ENCODE results near the gene NTSR2. TPM values are rescaled to one million over a fixed set of nuclear protein-coding genes. Genes with fewer than 3 reads are reported as not detected.

The NTSR2 gene
- total RNA-seq, 2 experiments from 2014 or later, result not detected

DNA sequence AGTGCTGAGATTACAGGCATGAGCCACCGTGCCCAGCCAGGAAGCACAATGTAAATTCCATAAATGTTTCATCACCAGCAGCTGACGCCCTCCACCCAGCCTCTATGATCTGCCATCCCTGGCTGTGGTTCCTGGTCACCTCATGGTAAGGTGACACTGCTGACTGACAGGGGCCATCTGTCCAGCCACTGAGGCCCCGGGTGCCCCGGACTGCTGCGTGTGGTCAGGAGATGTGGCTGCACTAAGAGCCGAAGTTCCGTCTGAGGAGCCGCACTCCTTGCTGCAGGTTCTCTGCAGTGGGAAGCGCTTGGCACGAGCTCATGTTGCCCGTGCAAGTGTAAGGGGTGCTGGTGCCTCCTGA is 10.9 kb downstream of the NTSR2 start:
- Mint-ChIP-seq H3K4me3 (no peak overlapping the region), H3K4me1 (no peaks in the 10 kb centered on the region), H3K27me3 (peaks cover 28% of the 10 kb centered on the region), H3K9me3 (peaks cover 13% of the 10 kb centered on the region), H3K27ac (no peak overlapping the region), H3K36me3 (no peaks in the 10 kb centered on the region)
- no peak for DNase-seq

DNA sequence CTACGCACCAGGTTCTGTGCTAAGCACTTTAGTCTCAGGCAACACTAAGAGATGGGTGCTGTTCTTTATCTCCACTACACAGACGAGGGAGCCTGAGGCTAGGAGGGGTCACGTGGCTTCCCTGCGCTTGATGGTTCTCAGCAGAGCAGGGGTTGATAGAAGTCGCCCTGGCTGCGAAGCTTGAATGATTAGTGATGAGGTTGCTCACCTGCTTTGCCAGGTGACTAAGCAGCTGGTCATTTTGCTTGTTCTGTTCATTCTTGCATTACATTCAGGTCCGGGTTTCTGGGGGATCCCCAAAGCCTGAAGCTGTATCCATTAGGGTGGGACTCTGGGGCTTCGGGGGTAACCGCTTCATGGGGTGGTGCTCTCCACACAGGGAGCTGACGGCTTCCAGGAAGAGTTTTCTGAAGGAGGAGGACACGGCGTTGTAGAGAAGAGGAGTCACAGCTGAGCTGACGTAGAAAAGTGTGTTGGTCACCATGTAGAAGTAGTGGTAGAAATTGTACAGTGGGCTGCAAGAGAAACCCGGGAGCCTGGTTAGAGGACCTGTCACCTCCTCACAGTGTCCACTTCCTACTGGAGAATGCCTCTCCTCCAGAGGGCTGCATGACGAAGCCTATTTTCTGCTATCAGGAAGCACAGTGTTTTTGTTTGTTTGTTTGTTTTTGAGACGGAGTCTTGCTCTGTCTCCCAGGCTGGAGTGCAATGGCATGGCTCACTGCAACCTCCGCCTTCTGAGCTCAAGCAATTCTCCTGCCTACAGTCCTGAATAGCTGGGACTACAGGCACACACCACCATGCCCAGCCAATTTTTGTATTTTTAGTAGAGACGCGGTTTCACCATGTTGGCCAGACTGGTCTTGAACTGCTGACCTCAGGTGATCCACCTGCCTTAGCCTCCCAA is 11.5 kb downstream of the NTSR2 start:
- Mint-ChIP-seq H3K27me3 (peaks cover 25% of the 10 kb centered on the region), H3K36me3 (no peaks in the 10 kb centered on the region)

DNA sequence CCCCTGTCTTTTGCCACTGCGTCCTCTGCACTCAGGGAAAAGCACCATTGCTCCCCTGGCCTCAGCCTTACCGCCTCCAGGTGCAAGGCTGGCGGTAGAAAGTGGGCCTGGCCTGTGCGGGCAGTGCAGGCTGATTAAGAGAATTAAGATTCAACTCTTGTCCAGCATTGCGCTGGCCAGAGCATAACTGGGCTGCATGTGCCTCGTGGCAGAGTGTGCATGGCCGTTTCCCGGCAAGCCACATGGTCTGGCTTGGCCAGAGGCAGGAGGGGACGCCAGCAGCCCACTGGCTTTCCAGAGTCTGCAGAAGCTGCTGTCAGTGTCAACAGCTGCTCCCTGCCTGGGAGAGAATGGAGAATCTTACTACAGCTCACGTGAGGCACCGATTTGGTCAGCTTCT is 12.3 kb downstream of the NTSR2 start:
- Mint-ChIP-seq H3K4me3 (no peak overlapping the region), H3K4me1 (peaks cover 1% of the 10 kb centered on the region)
- no peak for DNase-seq

More for the DNA sequence above, 11.5 kb downstream of the NTSR2 start:
- Mint-ChIP-seq H3K4me1 (no peaks in the 10 kb centered on the region), H3K27ac (no peak overlapping the region), H3K4me3 (no peak overlapping the region), H3K9me3 (peaks cover 12% of the 10 kb centered on the region)
- no peak for DNase-seq

DNA sequence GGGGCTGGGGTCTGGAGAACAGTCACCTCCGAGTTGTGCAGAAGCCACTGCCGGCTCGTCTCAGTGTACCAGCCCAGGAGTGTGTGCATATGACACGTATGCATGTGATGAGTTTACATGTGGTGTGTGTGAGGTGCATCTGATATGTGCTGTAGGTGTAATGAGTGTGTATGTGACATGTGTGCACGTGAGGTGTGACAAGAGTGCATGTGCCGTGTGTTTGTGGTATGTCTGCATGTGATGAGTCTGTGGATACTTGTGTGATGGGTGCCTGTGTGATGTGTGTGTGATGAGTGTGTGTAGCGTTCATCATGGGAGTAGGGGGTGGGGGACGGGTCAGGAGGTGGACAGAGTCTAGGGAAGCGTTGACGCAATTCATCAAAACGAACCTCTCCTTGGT is 12.8 kb downstream of the NTSR2 start:
- Mint-ChIP-seq H3K9me3 (peaks cover 3% of the 10 kb centered on the region), H3K4me3 (no peak overlapping the region), H3K27me3 (peaks cover 19% of the 10 kb centered on the region), H3K4me1 (peaks cover 6% of the 10 kb centered on the region), H3K36me3 (no peaks in the 10 kb centered on the region), H3K27ac (no peak overlapping the region)
- no peak for DNase-seq

More for the DNA sequence above, 12.3 kb downstream of the NTSR2 start:
- H3K27ac Mint-ChIP-seq, result no peak overlapping the region
- no peaks in the 10 kb centered on the region for H3K36me3 Mint-ChIP-seq
- peaks cover 21% of the 10 kb centered on the region for H3K27me3 Mint-ChIP-seq
- peaks cover 4% of the 10 kb centered on the region for H3K9me3 Mint-ChIP-seq

DNA sequence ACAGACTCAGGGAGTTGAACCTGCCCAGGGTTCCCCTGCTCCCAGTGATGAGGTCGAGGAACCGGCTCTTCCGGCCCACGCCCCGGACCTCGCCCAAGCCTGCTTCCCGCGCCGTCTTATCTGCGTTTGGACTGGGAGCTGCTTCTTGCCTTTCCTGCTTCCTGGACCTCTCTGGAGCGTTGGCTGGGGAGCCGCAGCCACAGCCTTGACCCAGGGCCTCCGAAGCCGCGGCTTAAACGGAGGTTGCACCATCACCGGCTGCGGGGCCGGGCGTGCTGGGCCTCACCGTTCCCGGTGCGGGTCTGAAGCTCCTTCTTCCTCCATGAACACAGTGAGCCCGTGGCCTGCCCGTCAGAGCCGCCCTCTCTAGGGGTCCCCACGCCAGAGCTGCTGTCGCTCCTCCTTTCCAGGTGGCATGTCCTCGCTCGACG is 13.3 kb downstream of the NTSR2 start:
- H3K9me3 Mint-ChIP-seq, result no peaks in the 10 kb centered on the region
- no peak overlapping the region for H3K4me3 Mint-ChIP-seq
- DNase-seq, result no peak
- peaks cover 14% of the 10 kb centered on the region for H3K27me3 Mint-ChIP-seq
- no peak overlapping the region for H3K27ac Mint-ChIP-seq
- H3K36me3 Mint-ChIP-seq, result no peaks in the 10 kb centered on the region
- peaks cover 8% of the 10 kb centered on the region for H3K4me1 Mint-ChIP-seq

DNA sequence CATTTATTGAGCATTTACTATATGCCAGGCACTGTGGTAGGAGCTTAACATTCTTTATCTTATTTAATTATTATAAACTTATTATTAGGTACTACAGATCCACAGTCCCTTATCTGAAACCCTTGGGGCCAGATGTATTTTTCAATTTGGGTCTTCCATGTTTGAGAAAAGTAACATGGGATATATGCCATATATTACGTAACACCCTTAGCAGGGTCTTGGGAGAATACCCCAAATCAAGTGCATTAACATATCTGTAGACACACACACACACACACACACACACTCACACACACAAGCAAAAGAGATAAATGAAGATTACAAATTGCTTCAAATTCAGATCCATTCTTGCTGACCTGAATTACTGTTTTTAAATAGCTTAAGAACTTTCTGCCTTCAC is 13.7 kb downstream of the NTSR2 start:
- no peak overlapping the region for H3K27ac Mint-ChIP-seq
- peaks cover 8% of the 10 kb centered on the region for H3K4me1 Mint-ChIP-seq
- H3K9me3 Mint-ChIP-seq, result no peaks in the 10 kb centered on the region
- DNase-seq, result no peak
- peaks cover 12% of the 10 kb centered on the region for H3K27me3 Mint-ChIP-seq
- no peak overlapping the region for H3K4me3 Mint-ChIP-seq
- H3K36me3 Mint-ChIP-seq, result no peaks in the 10 kb centered on the region

DNA sequence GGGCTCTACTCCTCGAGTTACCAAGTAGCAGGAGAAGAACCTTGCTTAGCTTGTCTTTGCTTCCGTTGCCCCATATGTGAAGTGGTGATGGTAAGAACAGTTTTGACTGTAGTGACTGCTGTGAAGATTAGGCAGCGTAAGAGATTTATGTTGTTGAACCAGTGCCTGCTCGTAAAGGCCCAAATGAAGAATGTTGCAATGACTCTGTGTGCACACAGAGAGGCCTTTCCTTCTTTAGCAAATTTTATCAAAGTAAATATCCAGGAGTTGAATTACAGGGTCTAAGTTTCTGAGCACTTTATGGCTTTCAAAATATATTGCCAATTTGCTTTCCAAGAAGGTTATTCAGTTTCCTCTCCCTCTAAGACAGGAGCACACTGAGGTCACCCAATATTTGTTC is 14.5 kb downstream of the NTSR2 start:
- Mint-ChIP-seq H3K27ac (no peak overlapping the region), H3K4me3 (no peak overlapping the region), H3K36me3 (no peaks in the 10 kb centered on the region), H3K4me1 (peaks cover 8% of the 10 kb centered on the region), H3K9me3 (no peaks in the 10 kb centered on the region), H3K27me3 (peaks cover 12% of the 10 kb centered on the region)
- DNase-seq, result no peak

DNA sequence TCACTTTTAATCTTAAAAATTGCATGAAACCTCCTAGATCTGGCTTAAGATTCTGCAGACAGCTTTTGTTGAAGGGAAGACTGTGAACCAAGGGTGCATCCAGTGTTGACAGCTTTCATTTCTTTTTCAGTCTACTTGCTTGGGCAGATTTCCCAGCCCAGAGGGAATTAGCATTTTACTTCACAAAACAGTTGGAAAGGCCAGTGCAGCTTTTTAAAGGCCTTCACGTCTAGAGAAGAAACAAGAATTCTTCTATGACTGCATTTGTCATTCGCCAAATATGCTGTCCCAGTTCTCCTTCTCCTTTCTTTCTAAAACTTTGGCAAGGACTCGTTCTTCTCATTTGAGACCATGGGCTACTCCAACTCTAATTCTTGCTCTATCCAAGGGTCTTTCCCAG is 17.4 kb downstream of the NTSR2 start:
- H3K9me3 Mint-ChIP-seq, result no peaks in the 10 kb centered on the region
- peaks cover 4% of the 10 kb centered on the region for H3K27me3 Mint-ChIP-seq
- DNase-seq, result no peak

DNA sequence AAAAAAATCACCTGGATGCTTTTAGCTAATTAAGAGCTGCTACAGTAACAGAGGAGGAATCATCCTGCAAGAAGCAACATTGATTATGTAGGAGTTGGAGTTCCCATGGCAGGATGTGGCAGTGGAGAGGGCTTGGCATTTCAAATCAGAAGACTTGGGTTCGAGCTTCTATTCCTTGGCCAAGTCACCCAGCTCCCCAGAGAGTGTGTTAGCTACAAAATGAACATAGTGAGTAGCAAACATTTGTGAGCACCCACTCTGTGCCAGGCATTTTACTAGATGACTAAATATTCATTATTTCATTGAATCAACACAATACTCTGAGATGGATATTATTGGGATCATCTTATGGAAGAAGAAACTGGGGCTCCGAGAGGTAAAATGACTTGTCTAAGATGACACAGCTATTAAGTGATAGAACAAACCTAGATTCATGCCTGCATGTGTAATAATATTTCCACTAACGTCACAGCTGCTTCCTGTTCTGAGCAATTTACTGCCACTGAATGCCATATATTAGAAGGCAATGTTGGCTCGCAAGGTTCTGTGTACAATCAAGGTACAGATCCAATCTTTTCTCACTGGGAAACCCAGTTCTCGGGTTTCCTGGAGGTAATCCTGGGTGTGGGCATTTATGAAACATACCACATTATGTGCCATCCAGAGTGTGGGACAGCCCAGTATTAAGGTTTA is 18.0 kb downstream of the NTSR2 start:
- Mint-ChIP-seq H3K36me3 (no peaks in the 10 kb centered on the region), H3K27ac (no peak overlapping the region), H3K4me1 (peaks cover 8% of the 10 kb centered on the region), H3K27me3 (peaks cover 4% of the 10 kb centered on the region), H3K4me3 (no peak overlapping the region), H3K9me3 (no peaks in the 10 kb centered on the region)
- DNase-seq, result no peak

More for the DNA sequence above, 17.4 kb downstream of the NTSR2 start:
- Mint-ChIP-seq H3K36me3 (no peaks in the 10 kb centered on the region), H3K27ac (no peak overlapping the region), H3K4me1 (peaks cover 8% of the 10 kb centered on the region), H3K4me3 (no peak overlapping the region)

DNA sequence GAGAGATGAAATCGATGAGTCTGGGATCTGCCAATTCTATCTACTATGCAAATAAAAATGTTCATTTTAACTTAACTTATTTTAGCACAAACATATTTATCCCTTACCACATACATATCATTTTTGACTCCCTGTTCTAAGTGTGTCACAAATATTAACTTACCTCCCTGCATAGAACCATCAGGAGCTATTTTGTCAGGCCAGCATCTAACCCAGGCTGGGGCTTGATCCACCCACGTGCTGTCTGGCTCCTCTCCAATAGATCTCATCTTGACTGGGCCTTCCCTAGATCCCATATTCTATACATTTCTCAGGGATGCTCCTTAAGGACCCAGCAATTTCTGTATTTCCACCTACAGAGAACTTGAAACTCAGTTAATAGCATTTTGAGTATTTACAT is 20.9 kb downstream of the NTSR2 start:
- Mint-ChIP-seq H3K4me3 (no peak overlapping the region), H3K27me3 (peaks cover 4% of the 10 kb centered on the region), H3K9me3 (no peaks in the 10 kb centered on the region), H3K4me1 (peaks cover 8% of the 10 kb centered on the region), H3K36me3 (no peaks in the 10 kb centered on the region), H3K27ac (no peak overlapping the region)
- DNase-seq, result no peak

DNA sequence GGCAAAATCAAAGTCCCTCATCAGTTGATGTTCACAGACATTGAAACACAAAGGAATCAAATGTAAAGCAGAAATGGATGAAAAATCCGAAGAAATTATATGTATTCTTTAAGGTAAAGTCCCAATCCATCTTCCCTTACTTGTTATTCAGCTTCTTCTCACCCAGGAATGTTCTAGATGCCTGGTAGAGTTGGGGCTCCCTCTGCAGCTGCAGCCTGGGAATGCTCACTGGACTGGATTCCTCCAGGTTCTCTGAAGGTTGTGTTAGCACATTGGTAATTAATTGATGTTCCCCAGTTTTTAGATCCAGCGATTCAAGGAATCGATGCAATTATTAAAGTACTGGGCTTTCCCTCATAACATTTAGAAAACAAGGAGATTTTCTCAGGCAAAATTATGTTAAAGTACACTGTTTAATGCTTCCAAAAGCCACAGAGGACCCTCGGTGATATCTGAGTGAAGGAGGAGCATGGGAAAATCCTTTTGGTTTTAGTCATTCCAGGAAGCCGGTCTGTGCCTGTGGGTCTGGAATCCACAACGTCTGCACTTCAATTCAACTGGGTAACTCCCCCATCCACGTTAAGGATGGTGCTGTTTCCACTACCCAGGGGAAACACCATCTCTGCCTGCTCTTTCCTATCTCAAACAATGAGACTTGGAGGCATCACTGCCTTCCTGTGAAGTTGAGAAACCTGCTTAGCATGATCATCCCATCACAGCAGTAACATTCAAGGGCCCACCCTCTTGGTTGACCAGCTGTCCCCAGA is 22.0 kb downstream of the NTSR2 start:
- DNase-seq, result no peak
- H3K27me3 Mint-ChIP-seq, result peaks cover 4% of the 10 kb centered on the region
- H3K4me1 Mint-ChIP-seq, result peaks cover 8% of the 10 kb centered on the region
- H3K36me3 Mint-ChIP-seq, result no peaks in the 10 kb centered on the region
- H3K9me3 Mint-ChIP-seq, result no peaks in the 10 kb centered on the region
- H3K4me3 Mint-ChIP-seq, result no peak overlapping the region
- no peak overlapping the region for H3K27ac Mint-ChIP-seq

DNA sequence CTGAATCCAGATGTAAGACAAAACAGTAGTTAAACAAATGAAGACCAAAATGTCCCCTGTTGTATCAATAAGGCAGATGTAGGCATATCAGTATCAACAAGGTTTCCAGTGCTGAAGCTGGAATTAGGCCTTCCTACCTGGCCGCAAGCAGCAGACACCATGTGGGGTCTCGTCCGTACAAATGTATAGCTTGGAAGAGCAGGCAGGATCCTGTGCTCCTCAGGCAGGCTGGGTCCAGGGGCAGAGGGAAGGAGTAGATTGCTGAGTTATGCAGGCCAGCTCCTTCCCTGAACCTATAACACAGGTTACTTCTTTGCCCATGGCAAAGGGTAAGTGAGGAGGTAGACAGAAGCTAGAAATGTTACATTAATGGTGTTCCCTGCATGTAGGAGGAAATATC is 23.5 kb downstream of the NTSR2 start:
- Mint-ChIP-seq H3K9me3 (no peaks in the 10 kb centered on the region), H3K36me3 (no peaks in the 10 kb centered on the region), H3K27me3 (peaks cover 4% of the 10 kb centered on the region), H3K27ac (no peak overlapping the region), H3K4me3 (no peak overlapping the region), H3K4me1 (no peaks in the 10 kb centered on the region)
- DNase-seq, result no peak

DNA sequence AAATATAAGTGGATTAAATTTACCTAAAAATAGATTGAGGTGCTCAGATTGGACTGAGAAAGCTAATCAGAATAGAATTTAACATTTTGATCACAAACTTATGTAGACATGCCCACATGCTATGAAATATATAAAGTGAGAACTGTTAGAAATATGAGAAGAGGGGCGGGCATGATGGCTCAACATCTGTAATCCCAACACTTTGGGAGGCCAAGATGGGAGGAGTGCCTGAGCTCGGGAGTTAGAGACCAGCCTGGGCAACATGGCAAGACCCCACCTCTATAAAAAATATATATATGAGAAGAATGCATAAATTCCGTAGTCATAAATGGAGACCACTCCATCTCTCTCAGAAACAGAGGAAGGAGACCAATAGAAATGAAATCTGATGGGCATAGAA is 25.7 kb downstream of the NTSR2 start:
- no peaks in the 10 kb centered on the region for H3K36me3 Mint-ChIP-seq
- no peak overlapping the region for H3K4me3 Mint-ChIP-seq
- no peaks in the 10 kb centered on the region for H3K9me3 Mint-ChIP-seq
- peaks cover 4% of the 10 kb centered on the region for H3K27me3 Mint-ChIP-seq
- H3K4me1 Mint-ChIP-seq, result no peaks in the 10 kb centered on the region
- H3K27ac Mint-ChIP-seq, result no peak overlapping the region
- DNase-seq, result no peak

DNA sequence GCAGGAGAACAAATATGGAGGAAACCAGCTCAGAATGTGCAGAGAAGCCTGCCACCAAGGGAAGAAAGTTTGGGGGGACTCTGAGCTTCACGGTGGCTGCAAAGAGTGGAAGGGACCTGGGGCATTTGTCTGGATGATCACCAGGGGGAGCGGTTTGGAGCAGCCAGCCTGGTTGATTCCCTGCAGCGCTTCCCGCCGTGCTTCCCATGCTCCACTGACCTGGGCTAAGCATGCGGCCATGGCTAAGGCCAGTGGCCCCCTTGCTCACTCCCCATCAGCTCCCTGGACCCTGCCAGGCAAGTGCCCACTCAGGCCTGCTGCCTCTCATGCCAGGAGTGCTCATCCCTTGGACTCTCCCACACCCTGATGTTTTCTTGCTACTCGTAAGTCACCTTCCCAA is 27.0 kb downstream of the NTSR2 start:
- H3K4me3 Mint-ChIP-seq, result no peak overlapping the region
- H3K27ac Mint-ChIP-seq, result no peak overlapping the region
- H3K9me3 Mint-ChIP-seq, result no peaks in the 10 kb centered on the region
- no peaks in the 10 kb centered on the region for H3K4me1 Mint-ChIP-seq
- H3K36me3 Mint-ChIP-seq, result no peaks in the 10 kb centered on the region
- DNase-seq, result no peak
- peaks cover 4% of the 10 kb centered on the region for H3K27me3 Mint-ChIP-seq

DNA sequence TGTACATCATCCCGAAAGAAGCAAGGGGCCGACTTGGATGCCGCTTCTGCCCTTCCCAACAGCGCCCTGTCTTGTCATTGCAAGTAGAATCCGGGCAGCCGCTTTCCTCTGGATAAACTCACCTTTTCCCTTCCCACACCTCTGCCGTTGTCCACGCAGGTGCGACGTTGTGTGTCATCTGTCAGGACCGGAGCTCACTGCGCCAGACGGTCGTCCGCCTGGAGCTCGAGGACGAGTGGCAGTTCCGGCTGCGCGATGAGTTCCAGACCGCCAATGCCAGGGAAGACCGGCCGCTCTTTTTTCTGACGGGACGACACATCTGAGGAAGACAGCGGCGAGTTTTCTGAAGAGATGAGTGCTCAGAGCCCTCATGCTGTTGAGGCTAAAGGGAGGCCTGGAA is 29.9 kb downstream of the NTSR2 start:
- H3K4me1 Mint-ChIP-seq, result no peaks in the 10 kb centered on the region
- no peak overlapping the region for H3K4me3 Mint-ChIP-seq
- H3K9me3 Mint-ChIP-seq, result no peaks in the 10 kb centered on the region
- no peak for DNase-seq
- H3K27me3 Mint-ChIP-seq, result peaks cover 12% of the 10 kb centered on the region
- H3K27ac Mint-ChIP-seq, result no peak overlapping the region
- H3K36me3 Mint-ChIP-seq, result no peaks in the 10 kb centered on the region

Measured in activated naive CD8-positive, alpha-beta T cell treated with anti-CD3 and anti-CD28 coated beads for 36 hours (primary cell).